GM18867 (cell line): ENCODE results near the gene KCNK5.

Experiments used
- ATAC-seq: cut with Tn5 transposase; IDR thresholded peaks from one replicate; pipeline ENCODE4 v1.9.1; 2021; ENCODE audit warnings: mild to moderate bottlenecking, moderate library complexity; ENCODE audit not compliant: unreplicated experiment

KCNK5 gene

GRCh38 chr6:39178235-39178634 is 51.0 kb downstream of the KCNK5 start:
- no peak for ATAC-seq

- ATAC-seq = no peak
These were observed 52.1 kb downstream of the KCNK5 start for GRCh38 chr6:39177130-39177529.

GRCh38 chr6:39173270-39173669 is 56.0 kb downstream of the KCNK5 start:
- no peak for ATAC-seq

- no peak for ATAC-seq
These were observed 56.9 kb downstream of the KCNK5 start for GRCh38 chr6:39172377-39172757.

- ATAC-seq = no peak
These were observed 57.5 kb downstream of the KCNK5 start for GRCh38 chr6:39171489-39172376.

GRCh38 chr6:39170860-39171259 is 58.4 kb downstream of the KCNK5 start:
- no peak for ATAC-seq

- ATAC-seq = no peak
These were observed 58.9 kb downstream of the KCNK5 start for GRCh38 chr6:39170389-39170788.

- no peak for ATAC-seq
These were observed 59.6 kb downstream of the KCNK5 start for GRCh38 chr6:39169448-39170344.

GRCh38 chr6:39167866-39168625 is 61.2 kb downstream of the KCNK5 start:
- ATAC-seq = no peak

GRCh38 chr6:39167321-39167720 is 62.0 kb downstream of the KCNK5 start:
- no peak for ATAC-seq

- ATAC-seq = no peak
These were observed 62.4 kb downstream of the KCNK5 start for GRCh38 chr6:39166912-39167290.

- ATAC-seq = no peak
These were observed 62.9 kb downstream of the KCNK5 start for GRCh38 chr6:39166189-39166911.

GRCh38 chr6:39157511-39157910 is 71.8 kb downstream of the KCNK5 start:
- ATAC-seq = no peak

GRCh38 chr6:39156801-39157200 is 72.5 kb downstream of the KCNK5 start:
- no peak for ATAC-seq

- no peak for ATAC-seq
These were observed 74.6 kb downstream of the KCNK5 start for GRCh38 chr6:39154705-39155104.

- no peak for ATAC-seq
These were observed 75.4 kb downstream of the KCNK5 start for GRCh38 chr6:39153766-39154397.

- ATAC-seq = no peak
These were observed 77.0 kb downstream of the KCNK5 start for GRCh38 chr6:39152262-39152661.

GRCh38 chr6:39151211-39151610 is 78.1 kb downstream of the KCNK5 start:
- no peak for ATAC-seq

GRCh38 chr6:39144481-39145173 is 84.6 kb downstream of the KCNK5 start:
- ATAC-seq = no peak
